CD4-positive, alpha-beta T cell treated with Interleukin-17A for 1 hour (primary cell): ENCODE data around the gene CABLES1.

Experiments
- DNase-seq: peaks from one replicate; pipeline ENCODE4 v3.0.0-alpha.2; 2020

The CABLES1 gene

DNA sequence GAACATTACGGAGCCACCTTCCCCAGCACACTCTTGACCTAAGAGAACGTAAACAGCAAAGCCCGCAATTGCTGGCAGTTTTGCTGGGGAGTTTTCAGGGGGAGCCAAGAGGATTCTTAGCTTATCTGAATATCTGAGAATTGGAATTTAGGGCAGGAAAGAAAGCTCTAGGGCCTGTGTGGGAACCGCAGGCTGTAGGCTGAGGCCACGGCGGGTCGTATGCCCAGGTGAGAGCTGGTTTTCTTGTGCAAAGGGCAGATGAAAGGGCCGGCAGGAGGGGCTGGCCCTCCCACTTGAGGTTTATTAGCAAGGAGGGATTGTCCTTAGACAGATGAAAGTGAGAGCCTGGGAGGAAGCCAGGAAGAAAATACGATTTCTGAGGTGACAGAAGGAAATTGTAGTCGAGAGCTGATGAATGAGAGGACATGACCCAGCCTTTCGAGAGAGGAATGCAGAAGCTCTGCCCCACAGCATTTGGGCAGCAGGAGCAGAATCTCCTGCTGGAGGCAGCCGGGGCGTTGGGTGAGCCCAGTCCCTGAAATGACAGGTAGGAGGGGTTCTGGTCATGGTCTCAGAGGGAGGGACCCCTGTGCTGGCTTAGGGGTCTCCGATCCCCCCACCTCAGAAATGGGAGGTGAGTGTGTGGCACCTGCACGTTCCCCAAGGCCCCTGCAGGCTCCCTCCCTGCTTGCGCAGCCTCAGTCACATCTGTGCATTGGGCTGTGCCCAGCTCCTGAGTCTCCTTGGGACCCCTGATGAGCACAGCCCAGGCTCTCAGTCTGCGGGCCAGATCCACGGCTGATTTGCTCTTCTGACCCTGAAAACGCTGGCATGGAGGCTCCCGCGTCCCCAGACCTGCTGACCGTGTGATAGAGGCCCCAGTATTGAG is 61.1 kb downstream of the CABLES1 start:
- DNase-seq: no peak

DNA sequence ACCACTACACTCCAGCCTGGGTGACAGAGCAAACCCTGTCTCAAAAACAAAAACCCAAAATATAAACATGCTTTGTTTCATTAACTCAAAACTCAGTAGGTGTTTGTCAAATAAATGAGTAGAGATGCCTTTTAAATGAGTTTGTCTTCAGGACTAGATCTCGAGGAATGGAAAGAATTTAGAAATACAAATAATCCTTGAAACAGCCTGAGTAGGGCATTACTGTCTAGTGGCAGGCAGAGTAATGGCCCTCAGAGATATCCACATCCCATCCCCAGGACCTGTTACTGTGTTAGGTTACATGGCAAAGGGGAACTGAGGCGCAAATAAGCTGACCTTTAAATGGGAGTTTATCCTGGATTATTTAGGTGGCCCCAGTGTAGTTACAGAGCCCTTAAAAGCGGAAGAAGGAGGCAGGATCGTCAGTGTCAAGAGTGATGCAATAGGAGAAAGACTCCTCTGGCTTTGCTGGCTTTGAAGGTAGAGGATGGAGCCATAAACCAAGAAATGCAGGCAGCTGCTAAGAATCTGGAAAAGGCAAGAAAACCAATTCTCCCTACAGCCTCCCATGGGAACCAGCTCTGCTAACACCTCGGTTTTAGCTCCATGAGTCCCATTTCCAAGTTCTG is 63.0 kb downstream of the CABLES1 start:
- DNase-seq: no peak

DNA sequence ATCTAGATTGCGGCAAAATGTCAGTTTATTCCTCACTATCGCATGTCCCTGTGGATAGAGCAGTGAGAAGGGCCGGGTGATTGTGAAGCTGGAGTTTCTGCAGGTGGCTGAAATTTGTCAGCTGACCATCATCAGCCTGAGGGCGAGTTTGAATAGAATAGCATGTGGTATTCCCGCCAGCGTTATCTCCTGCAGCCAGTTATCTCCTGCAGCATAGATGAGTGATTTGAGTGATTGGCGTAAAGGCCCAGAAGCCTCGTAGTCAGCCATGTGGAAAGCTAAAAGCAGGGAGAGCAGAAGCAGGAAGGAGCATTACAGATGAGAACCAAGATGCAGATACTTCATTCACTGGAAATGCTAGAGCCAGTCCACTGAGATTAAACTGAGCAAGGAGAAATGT is 65.5 kb downstream of the CABLES1 start:
- DNase-seq: no peak

DNA sequence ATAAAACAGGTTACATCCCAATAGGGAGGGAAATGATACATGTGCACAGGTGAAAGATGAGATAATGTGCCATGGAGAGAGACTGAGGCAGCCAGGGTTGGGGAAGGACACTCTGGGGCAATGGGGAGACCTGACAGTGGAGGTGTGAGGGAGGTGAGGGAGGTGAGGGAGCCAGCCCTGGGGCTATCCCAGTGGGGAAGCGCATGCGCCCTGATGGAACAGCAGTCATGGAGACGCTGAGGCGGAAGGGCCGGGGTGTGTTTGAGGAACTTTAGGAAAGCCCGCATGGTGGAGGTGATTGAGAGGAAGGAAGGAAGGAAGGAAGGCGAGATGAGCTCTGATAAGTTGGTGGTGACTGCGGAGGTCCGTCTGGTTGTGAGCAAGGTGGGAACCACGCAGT is 66.5 kb downstream of the CABLES1 start:
- no peak for DNase-seq

DNA sequence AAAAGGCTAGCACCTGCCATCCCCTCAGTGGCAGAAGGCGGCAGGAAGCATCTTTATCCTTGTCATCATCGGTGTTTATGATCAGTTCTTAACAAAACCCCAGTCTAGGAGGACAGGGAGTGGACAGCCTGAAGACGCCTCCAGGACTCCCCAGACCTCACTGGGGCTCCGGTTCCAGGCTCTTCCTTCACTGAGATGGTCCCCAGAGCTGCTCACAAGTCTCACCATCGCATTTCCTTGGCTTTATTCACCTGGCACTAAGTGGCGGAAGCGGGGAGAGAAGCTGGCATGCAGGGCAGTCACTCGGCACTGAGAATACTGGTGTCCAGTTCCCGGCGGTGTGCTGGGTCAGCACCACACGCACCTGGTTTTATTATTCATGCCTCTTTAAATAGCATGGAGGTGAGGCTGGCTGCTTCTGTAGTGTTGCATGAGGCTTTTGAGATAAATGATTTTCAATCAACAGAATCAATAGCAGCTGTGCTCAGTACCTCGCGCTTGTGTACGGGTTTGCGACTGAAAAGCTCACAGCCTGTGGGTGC is 68.7 kb downstream of the CABLES1 start:
- DNase-seq: no peak

DNA sequence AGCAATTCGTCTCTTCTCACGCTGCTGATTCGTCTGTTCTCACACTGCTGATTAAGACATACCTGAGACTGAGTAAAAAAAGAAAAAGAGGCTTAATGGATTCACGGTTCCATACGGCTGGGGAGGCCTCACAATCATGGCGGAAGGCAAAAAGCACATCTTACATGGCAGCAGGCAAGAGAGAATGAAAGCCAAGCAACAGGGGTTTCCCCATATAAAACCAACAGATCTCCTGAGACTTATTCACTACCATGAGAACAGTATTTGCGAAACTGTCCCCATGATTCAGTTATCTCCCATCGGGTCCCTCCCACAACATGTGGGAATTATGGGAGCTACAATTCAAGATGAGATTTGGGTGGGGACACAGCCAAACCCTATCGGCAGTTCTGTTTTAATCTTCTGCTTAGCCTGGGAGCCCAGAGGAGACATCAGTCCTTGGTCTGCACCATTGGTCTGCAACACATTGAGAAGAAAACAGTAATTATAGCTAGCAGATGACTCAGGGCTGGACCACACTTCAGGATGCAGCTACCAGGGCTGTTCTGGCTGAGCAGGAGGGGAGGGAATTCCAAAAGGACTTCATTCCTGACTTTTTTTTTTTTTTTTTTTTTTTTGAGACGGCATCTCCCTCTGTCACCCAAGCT is 69.4 kb downstream of the CABLES1 start:
- no peak for DNase-seq

DNA sequence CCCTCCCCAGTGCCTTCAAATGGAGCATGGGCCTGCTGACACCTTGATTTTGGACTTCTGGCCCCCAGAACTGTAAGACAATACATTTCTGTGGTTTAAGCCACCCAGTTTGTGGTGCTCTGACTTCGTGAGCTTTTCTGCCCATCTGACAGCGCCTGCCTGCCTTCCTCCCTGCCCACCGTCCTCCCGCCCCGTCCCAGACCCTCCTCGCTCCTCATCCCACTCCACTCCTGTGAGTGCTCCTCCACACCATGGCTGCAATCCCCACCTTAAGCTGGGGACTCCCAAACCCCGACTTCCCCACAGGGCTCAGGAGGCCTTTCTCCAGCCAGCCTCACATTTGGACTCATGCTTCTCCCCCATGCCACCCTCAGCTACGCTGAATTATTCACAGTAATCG is 70.7 kb downstream of the CABLES1 start:
- no peak for DNase-seq

DNA sequence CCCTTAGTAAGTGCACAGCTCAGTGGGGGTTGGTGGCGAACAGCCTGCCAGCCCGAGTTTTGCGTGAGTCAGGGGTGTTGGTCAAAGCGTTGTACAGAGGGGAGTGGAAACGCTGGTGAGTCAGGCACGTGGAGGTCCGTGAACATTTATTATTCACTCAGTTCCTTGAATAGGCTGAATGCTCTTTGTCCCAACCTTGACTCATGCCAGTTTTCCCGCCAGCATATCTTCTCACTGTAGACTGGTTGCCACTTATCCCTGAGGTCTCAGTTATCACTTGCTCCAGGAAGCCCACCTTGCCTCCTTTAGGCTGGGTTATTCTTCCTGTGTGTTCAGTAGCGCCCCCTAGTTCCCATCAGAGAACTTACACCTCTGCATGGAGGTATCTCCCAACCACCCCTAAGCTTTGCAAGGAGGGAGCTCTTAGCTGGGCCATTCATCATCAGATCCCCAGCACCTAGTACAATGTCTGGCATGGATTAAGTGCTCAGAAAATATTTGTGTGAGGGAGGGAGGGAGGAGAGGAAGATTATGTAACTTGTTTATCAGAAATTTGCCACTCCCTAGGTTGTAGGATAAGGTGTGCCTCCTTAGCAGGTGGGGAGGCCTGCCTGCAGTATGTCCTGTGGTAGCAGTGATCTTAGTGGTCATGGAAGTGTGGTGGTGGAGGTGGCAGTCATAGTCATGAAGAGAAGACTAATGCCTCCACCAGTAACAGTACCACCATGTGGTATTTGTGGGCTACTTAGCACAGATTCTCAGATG is 72.1 kb downstream of the CABLES1 start:
- DNase-seq: no peak

DNA sequence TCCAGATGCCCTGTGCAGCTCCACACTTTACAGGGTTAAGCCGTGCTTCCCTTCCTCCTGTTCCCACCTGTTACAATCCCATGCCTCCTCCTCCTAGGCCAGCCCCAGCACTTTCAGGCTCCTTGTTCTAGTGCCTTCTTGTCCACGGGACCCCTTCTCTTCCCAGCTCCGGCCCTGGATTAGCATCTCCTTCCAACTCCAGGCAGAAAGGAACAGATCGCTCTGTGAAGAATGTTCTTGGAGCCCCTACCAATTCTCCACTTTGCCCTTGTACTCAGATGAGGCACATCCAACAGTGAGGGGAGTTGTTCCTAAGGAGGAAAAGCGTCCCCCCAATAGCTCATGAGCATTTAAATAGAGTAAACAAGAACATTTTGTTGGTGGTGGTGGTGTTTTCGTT is 72.7 kb downstream of the CABLES1 start:
- no peak for DNase-seq

DNA sequence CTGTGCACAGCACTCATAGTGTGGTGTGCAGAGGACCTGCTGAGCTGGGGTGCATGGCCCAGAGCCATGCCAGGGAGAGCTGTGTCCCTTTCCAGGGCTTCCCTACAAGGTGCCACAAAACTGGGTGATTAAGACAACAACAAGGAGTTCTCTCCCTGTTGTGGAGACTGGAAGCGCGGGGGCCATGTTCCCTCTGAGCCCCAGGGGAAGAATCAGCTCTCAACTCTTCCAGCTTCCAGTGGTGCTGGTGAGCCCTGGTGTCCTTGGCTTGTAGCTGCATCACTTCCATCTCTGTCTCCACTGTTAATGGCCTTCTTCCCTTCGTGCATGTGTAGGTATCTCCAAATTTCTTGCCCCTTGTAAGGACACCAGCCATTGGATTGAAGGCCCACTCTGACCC is 73.3 kb downstream of the CABLES1 start:
- no peak for DNase-seq

DNA sequence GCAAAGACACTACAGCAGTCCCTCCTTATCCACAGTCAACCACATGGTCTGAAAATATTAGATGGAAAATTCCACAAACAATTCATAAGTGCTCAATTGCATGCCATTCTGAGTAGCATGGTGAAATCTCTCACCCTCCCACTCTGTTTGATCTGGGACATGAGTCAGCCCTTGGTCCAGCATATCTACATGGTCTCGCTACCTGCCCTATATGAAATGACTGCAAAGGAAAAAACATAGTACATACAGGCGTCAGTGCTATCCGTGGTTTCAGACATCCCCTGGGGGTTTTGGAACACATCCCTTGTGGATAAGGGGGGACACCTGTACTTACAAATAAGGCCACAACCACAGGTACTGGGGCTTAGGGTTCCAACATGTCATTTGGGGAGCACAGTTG is 73.7 kb downstream of the CABLES1 start:
- no peak for DNase-seq

DNA sequence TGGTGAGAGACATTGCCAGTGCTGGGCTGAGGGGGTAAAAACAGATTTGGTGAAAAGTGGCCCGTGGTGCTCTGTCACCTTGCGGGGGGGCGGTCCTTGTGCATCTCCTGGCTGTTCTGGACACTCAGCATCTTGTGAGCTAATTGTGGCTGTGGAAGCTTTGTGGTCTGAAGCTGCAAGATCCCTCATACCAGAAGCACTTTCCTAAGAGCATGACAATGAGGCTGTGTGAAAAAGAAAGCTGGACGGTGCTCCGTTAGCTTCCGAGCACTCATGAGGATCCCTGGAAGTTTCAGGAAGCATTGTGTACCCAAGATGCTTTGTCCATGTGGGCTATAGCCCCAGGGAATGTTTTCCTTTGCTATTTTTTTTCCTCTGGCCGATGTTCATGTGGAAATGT is 74.5 kb downstream of the CABLES1 start:
- no peak for DNase-seq

DNA sequence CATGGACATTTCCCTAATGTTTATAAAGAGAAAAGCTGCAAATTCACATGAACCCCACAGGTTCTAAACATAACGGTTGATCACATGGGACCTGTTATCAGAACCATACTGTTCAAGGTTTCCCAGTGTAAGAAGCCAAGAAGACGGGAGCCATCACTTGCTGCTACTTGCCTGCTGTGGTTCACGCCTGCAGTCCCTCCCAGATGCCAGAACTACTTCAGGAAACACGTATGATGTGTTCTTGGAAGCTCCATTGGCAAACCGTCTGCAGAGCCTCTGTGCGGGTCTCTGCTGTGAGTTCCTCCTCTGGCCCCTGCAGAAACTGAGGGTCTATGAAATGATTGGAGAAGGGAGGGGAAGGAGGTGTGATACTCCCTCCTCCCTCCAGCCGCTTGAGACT is 75.2 kb downstream of the CABLES1 start:
- DNase-seq: no peak

DNA sequence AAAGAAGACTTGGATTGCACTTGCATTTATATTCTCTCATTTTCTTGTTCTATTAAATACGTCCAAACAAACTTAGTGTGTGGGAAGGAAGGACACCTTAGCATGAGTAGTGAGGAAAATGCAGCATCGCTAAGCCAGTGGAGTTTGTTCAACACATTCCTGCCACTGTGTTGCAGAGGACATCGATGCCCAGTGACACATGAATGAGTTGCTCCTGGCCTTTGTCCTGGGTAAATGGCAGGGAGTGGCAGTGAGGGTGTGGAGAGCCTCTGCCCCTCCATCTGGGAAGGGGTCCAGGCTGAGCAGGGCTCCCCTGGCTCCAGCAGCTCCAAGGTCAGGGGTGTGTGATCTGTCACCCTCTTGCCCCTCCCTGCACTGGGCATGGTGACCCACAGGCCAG is 75.9 kb downstream of the CABLES1 start:
- DNase-seq: no peak

DNA sequence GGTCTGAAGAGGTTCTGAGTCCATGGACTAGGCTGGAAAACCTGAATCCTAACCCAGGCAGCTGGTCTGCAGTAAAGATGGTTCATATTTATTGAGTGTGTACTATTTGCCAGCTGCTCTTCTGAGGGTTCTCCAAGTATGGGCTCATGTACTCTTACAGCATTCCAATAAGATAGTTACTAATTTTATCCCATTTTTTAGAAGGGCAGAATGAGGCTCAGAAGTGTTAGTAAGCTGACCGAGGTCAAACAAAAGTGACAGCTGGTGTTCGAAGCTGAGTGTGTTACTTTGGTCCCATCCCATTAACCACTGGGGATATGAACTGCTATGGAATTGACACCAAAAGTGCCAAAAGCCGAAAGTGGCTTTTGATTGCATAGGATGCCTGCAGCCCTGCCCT is 76.9 kb downstream of the CABLES1 start:
- no peak for DNase-seq

DNA sequence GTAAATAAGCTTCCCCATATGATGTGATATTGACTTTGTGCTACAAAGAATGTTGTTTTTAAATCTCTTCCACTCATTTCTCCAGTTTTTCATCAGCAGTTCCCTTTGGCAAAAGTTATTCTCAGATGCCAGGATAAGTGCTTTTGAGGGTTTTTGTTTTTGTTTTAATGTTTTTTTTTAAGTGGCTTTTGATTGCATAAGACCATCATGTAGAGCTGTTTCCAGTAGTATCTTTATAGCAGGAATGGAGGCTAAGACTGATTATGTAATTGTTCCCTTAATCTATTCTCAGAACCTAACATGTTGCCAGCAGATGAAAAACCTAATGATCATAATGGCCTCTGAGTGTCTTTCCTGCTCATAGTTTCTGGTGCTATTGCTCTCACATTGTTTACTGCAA is 77.9 kb downstream of the CABLES1 start:
- no peak for DNase-seq

DNA sequence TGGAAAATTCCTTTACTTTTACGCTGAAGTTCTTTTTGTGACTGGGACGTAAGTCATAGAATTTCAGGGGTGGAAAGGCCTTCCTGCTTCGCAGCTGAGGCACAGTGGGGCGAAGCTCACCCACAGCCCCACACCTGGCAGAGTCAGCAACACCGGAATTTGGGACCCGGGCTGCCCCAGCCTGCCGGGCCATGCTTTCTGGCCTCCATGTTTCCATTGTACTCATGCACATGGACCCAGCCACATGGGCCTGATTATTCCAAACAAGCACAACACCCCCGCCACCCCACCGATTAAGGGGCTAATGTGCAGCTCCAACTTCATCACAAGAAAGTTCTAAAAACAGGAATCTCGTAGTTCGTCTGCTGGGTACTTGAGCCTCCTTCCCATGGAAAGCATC is 82.5 kb downstream of the CABLES1 start:
- no peak for DNase-seq

DNA sequence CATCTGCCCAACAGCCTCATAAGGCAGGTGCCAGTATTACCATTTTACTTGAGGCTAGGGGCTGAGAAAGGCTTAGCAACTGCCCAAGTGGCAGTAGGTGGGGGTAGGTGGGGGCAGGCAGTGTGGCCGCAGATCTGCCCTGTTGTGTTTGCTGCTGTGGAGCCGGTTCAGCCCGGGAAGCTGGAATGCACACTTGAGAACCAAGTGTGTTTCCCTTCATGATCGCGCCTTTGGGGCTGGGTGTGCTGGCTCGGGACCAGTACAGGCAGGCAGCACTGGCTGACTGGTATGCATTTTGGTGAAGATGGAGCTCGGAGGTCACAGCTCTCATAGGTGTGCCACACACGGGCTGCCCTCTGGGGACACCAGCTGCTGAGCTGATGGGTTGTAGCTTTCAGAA is 85.1 kb downstream of the CABLES1 start:
- DNase-seq: no peak

DNA sequence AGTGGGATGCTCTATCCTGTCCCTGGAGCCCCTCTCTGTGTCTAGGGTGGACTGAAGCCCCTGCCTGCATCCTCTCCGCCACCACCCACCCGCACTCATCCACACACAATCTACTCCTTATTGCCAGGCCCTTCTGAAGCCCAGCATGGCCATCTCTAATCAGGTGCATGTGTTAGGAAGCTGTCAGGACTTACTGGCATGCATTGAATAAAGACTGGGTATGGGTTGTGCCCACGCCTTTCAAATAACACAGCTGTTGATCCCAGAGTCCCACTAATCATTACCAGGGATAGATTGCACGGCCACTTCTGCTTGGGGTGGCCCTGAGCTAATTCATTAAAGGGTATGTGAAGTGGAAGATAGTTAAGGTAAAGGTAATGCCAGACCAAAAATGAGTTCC is 88.4 kb downstream of the CABLES1 start:
- no peak for DNase-seq

DNA sequence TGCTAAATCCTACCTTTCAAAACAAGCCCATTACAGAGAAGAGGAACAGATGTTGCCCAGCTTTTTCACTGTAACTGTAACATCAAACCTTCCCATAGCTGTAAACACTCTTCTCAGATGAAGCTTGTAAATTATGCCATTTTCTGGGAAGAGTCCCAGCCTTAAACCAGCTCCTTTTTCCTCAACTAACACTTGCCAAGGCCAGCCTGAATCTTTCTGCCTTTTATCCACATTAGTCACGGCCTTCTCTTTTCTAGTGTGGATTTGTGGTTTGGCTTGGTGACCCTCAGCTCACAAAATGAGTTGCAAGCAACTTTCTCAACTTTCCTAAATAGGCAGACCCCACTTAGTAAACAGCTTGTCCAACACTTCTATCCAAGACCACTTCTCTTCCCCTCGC is 90.2 kb downstream of the CABLES1 start:
- no peak for DNase-seq

DNA sequence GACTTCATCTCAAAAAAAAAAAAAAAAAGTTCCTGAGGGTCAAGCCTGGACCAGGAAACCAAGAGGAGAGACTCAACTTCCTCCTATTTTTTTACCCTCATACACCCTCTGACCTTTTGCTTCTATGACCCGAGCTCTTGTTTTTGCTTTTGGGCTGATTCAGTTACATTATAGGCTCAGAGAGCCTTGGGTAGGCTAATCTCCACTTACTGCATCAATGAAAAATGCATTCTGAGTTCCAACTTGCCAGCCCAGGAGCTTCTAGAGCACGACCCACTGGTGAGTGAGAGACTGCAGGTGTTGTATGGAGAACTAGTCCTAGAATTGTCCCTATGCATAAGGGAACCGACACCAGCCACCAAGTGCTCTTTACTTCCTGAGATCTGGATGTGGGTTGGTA is 91.1 kb downstream of the CABLES1 start:
- no peak for DNase-seq

DNA sequence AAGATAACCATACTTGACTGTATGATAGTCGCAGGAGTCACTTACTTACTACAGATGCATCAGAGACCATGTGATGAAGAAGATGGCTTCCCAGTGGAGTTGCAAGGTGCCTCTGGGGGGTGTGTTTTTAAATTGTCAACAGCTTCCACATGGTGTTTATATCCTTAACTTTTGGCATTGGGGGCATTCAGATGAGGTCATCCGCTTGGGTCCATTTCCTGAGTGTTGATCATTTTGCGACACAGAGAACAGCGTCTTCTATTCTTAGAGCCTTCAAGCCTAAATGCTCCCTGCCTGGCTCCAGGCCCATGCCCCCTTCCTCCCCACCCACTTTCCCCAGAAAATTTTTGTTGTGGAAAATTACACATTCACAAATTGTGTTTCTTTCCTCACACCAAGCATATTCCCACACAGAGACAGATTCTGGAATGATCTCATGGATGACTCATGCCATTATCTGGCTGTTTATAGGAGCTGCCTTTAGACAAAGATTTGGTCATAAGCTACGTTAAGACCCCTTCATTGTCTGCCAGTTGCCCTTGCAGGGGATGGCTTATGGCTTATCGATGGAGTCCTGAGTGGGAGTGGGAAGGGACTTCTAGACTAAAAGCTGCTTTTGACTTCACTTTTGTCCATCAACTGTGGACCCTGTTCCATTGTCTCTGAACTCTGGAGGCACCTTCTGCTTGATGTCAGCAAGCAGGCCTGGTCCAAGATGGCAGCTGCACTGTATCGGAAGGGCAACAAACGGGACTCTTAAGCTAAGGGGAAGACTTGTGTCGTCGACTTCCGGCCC is 91.8 kb downstream of the CABLES1 start:
- no peak for DNase-seq
